ENCODE measurements around the gene GPRIN1. TPM values are rescaled to one million over a fixed set of nuclear protein-coding genes. Genes with fewer than 3 reads are reported as not detected.

The GPRIN1 gene
- total RNA-seq, result 4.4 and 9.8 TPM in 2 replicates

GRCh38 chr5:176609724-176610434, at the start of gene GPRIN1:
GPRIN1 (minus strand) TSS chr5:176610156; CDS start chr5:176599834, 10,322 bp downstream.

GRCh38 chr5:176647030-176647842, 37.3 kb upstream of the GPRIN1 start, which contains the start of gene TSPAN17:
TSPAN17 (plus strand) TSS chr5:176647484; CDS start chr5:176647616, 132 bp downstream.

DNA sequence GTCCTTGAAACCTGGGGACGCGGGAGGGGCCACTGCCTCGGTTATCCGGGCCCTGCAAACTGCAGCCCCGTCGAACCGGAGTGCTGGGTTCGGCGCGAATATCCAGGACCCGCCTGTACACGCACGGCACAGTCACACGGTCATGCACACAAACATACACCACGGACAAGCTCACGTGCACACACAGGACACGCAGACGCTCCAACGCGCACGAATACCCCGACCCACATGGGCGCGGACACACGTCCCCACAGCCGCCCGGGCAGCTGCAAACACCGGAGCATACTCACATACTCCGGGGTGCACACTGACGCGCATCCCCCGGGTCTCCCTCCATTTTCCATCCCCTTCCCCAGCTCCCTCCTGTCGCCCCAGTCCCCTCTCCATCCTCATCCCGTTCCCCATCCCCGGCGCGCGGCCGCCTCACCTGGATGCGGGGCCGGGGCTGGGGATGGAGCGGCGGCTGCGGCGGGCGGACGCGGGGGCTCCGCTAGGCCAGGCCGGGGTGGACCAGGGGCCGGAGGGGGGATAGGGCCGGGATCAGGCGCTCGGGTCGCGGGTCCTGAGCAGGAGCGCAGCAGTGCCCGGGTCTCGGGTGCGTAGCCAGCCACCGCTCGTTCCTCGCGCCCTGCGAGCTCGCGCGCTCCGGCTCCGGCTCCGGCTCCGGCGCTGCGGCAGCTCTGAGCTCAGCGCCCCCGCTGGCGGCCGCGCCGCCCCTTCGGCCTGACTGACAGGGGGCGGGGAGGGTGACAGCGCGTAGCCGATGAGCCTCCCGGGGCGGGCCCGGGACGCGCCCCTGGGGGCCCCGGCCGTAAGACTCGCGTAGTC, 20.1 kb upstream of the GPRIN1 start, which contains the start of the genes EIF4E1B and SNCB:
TSS of gene EIF4E1B (plus strand) at position 823 of the 828 bp plus-strand sequence. CDS start 12,113 bp downstream, outside the sequence.
TSS of gene SNCB (minus strand) at position 682 of the 828 bp plus-strand sequence. CDS start 880 bp downstream, outside the sequence.

DNA sequence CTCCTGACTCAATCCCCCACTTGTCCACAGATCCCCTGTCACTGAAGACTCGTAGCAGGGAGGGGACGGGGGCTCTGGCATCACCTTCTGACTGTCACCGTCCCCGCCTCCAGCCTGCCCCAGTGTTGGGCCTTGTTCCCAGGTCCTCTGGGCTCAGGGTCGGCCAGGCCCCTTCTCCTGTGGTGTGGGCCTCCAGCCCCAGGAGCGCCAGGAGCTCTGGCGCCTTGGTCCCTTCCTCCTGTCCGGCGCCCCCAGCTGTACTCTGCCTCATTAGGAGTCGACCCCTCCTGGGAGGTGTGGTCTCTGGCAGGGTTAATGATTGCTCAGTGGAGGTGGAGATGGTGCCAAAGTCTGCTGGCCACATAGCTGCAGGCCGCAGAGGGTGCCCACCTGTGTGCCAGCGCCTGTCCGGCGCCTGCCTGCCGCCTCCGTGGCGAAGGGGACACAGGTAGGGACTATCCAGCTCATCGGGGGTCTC, 61.0 kb downstream of the GPRIN1 start, which contains the start of gene CDHR2:
TSS of gene CDHR2 (plus strand) at position 376 of the 478 bp plus-strand sequence. CDS start 16,011 bp downstream, outside the sequence.

Other genes starting within 250 kb of the GPRIN1 start
- gene KIAA1191, start 248.4 kb downstream of the GPRIN1 start, total RNA-seq, result 65.5 and 68.2 TPM in 2 replicates
- gene ARL10, start 244.7 kb downstream of the GPRIN1 start, total RNA-seq, result 12.5 and 13.7 TPM in 2 replicates
- gene NOP16, start 221.6 kb downstream of the GPRIN1 start, total RNA-seq, result 11.4 and 20.0 TPM in 2 replicates
- gene HIGD2A, start 221.4 kb downstream of the GPRIN1 start, total RNA-seq, result 17.0 and 25.4 TPM in 2 replicates
- gene CLTB, start 193.6 kb downstream of the GPRIN1 start, total RNA-seq, result 89.4 and 139 TPM in 2 replicates
- 36.5 and 38.3 TPM in 2 replicates for gene FAF2, start 161.8 kb downstream of the GPRIN1 start, total RNA-seq
- 1.00 and 1.7 TPM in 2 replicates for gene RNF44, start 72.8 kb downstream of the GPRIN1 start, total RNA-seq
- gene CDHR2, start 60.8 kb downstream of the GPRIN1 start, total RNA-seq, result not detected in 2 replicates
- gene SNCB, start 20.4 kb upstream of the GPRIN1 start, total RNA-seq, result 0.37 and 2.8 TPM in 2 replicates
- gene EIF4E1B, start 20.5 kb upstream of the GPRIN1 start, total RNA-seq, result not detected in 2 replicates
- gene TSPAN17, start 37.3 kb upstream of the GPRIN1 start, total RNA-seq, result 35.5 and 40.4 TPM in 2 replicates
- not detected in 2 replicates for gene UNC5A, start 200.4 kb upstream of the GPRIN1 start, total RNA-seq